Measurements from ENCODE around the gene DUSP9.
"Not testable (repeated sequence)": the region's sequence is repeated elsewhere in the genome, so short reads cannot be mapped to it uniquely, and the experiment has no call there.

The DUSP9 gene

DNA sequence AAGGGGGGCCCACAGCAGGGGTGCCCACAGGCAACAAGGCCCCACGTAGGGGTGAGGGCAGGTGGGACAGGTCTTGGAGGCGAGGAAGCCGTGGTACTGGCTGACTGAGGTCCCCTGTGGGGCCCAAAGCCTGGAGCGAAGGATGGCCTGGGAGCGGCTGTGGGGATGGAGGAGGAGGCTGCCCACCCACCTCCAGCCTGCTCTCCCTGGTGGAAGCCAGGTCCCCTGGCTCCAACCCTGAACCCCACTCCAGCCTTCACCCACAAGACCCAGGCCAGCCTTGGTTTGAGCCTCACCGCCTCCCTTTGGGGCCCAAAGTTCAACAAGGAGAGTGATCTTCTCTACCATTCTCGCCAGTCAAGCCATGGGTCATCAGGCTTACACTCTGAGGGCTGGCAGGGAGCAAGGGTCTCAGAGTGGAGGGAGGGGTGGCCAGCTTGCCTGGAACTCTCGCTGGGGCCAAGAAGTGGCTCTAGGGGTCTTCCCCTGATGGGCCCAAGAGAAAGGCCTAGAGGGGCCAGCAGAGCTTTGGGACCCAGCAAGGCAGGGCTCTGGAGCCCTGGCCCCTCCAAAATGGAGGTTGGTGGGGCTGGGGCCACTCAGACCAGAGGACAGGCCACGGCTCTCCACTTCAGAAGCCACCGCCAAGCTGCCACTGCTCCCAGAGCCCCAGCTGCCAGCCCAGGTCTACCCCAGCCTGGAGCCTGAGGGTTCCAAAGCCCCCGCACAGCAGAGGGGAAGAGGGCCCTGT lies 21.6 kb downstream of the DUSP9 start:
- no peak for DNase-seq
- in situ Hi-C loops (cut with MboI; ENCODE audit: low pct_unique_long_range_greater_than_20kb, low sequenced_read_pairs): loop anchor here (25.0 kb wide), 2 partner anchors 106 to 706 kb away; no protein-coding TSS in a partner anchor

DNA sequence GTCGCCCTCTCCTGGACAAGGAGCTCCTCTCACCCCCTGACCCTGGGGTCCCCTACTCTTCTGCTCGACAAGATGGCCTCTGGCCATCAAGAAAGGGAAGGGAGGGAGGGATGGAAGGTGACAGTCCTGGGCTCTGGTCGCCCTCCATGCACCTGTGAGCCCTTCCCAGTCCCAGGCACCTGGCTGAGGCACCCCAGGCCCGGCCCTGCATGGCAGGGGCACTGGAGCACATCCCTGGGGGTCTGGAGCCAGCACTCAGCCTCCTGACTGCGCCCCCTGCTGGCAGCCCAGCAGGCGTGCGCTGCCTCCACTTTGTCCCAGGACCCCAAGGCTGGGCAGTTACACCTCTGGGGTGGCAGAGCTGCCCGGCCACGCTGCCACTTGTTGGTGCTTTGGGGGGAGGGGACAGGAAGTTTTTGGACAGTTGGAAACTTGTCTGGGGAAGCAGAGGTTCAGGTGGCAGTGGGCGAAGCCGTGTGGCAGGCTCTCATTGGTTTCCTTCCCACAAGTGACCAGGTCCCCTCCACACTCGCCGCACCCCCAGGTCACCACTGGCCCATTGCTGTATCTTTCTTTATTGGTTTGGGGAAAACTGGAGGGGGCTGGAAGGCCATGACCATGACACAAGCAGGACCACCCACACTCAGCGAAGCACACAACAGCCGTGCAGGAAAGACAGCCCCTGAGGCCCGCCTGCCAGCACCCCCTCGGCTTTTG lies 22.3 kb downstream of the DUSP9 start:
- in situ Hi-C loops (cut with MboI; ENCODE audit: low pct_unique_long_range_greater_than_20kb, low sequenced_read_pairs): loop anchor here (25.0 kb wide), 2 partner anchors 107 to 707 kb away; no protein-coding TSS in a partner anchor
- peak; percentile 83 for DNase-seq

DNA sequence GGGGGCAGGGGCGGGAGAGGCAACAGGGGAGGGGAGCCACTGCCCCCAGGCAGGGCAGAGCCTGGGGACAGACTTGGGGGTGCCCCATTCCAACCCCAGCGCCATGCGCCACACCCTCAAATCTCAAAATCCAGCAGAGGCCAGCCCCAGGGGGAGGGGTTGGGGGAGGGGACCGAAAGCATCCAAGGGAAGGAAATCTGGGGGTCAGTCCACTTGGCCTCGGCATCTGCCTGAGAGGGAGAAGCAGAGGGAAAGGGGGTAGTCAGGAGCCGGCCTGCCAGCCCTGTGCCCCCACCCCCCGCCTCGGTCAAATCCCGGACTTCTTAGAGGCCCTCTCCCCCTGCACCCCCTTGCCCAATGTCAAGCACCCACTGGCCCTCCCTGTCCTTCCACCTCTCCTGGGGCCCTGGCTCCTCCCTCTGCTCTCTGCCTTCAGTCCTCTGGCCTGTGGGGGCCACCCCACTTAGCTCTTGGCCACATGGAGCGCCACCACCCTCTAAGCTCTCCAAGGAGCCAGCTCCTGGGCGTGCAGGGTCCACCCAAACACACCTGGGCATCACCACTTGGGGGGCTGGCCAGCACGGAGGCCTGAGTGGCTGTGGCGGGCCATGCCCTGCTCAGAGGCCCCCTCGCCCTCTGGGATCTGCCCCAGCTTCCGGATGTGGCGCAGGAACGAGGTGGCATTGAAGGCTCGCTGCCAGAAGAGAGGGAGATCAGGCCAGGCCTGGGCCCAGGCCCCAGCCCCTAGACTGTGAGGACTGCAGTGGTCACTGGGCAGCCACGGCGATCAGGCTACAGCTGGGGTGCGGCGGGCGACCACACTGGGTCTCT lies 23.1 kb downstream of the DUSP9 start:
- DNase-seq: no peak
- in situ Hi-C loops (cut with MboI; ENCODE audit: low pct_unique_long_range_greater_than_20kb, low sequenced_read_pairs): loop anchor here (25.0 kb wide), 2 partner anchors 108 to 708 kb away; no protein-coding TSS in a partner anchor

DNA sequence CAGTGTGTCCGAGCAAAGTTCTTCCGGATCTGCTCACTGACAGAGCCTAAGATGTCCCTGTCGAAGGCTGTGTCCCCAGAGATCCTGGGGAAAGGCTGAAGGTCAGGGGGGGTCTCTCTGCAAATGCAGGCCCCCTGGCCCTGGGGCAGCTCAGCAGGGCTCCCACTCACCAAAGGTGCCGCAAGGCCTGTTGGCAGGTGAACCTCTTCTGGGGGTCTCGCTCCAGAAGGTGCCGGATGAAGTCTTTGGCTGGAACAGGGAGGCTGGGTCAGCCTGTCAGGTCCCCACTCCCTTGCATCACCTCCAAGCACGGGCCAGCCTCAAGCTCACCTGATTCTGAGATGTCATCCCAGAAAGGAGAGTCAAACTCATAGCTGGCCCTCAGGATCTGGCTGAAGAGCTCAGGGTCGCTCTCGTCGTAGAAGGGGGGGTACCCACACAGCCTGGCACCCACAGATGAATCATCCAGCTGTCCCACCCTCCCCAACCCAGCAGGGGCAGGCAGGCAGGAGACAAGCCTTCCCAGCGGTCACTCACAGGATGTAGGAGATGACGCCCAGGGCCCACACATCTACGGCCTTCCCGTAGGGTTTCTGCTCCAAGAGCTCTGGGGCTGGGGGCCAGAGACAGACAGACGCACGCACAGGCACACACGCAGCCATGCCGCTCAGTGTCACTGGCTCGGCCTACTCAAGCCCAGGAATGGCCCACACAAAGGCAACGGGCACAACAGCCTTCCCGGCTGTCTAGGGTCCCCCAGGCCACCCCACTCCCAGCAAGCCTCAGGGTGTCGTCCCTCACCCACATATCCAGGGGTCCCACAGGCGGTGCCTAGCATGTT lies 24.0 kb downstream of the DUSP9 start:
- in situ Hi-C loops (cut with MboI; ENCODE audit: low pct_unique_long_range_greater_than_20kb, low sequenced_read_pairs): loop anchor here (25.0 kb wide), 2 partner anchors 109 to 709 kb away; no protein-coding TSS in a partner anchor
- DNase-seq: no peak

DNA sequence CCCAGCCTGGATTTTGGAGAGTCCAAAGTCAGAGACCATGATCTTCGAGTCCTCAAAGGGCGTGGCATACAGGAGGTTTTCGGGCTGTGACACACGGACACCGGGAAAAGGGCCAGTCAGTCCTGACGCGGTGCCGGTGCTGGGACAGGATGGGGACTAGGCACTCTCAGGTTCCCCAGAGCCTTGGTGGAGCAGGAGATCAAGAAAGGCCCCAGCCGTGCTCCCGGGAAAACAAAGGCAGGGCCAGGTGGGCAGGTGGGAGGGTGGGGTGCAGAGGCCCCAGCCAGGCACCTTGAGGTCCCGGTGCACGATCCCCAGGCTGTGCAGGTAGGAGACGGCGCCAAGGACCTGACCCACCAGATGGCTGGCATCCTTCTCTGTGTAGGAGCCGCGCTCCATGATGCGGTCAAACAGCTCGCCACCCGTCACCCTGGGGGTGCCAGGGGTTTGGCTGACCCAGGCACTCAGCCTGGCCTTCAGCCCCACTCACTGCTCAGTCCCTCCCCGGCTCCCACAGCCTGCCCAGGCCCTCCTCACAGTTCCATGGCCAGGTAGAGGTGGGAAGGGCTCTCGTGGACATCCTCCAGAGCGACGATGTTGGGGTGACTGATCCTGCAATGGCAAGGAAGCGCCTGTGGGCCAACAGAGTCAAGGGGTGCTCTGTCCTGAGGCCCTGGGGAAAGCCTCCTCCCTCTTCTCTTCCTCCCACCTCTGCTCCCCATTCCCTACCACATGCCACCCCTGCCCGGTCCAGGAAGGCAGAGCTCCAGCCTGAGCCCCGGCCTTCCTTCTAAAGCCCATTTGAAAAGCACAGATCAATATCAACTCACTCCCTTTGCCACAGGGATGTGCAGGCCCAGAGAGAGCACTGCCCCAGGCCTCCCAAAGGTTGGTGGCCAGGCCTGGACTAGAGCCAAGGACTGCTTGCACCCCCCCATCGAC lies 24.9 kb downstream of the DUSP9 start:
- in situ Hi-C loops (cut with MboI; ENCODE audit: low pct_unique_long_range_greater_than_20kb, low sequenced_read_pairs): loop anchor here (25.0 kb wide), 2 partner anchors 110 to 710 kb away; no protein-coding TSS in a partner anchor
- DNase-seq: no peak

DNA sequence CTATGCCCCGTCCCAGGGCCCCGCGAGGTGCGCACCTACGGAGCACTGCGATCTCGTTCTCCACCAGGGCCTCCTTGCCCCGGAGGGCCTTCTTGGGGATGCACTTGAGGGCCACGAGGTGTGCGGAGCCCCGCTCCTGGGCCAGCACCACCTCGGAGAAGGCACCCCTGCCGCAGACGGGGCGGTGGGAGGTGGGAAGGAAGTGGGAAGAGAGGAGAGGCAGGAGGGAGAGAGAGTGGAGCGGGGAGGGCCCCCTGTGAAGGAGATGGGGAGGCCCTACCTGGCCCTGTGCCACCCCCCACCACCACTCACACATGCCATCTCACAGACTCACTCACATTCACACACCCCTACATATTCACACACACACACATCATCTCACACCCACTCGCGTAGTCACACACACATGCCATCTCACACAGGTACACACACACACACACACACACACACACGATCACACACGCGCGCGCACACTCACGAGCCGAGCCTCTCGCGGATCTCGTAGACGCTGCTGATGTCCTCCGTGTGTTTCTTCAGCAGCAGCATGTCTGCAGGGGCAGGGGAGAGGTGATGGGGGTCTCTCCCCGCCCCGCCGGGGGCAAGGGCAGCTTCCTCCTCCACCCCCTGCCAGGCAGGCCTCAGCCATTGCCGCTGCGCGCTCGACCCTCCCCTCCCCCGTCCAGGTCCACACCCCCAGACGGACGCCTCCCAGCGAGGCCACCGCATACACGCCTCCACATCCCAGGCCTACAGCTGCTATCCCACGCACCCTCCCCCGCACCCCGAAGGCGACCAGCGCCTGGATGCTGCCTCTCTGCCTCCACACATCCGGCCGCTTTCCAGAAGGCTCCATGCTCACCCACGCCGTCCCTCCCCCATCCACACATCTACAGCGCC lies 25.8 kb downstream of the DUSP9 start:
- DNase-seq: peak; percentile 61
- in situ Hi-C loops (cut with MboI; ENCODE audit: low pct_unique_long_range_greater_than_20kb, low sequenced_read_pairs): loop anchor here (25.0 kb wide), 2 partner anchors 110 to 710 kb away; no protein-coding TSS in a partner anchor

DNA sequence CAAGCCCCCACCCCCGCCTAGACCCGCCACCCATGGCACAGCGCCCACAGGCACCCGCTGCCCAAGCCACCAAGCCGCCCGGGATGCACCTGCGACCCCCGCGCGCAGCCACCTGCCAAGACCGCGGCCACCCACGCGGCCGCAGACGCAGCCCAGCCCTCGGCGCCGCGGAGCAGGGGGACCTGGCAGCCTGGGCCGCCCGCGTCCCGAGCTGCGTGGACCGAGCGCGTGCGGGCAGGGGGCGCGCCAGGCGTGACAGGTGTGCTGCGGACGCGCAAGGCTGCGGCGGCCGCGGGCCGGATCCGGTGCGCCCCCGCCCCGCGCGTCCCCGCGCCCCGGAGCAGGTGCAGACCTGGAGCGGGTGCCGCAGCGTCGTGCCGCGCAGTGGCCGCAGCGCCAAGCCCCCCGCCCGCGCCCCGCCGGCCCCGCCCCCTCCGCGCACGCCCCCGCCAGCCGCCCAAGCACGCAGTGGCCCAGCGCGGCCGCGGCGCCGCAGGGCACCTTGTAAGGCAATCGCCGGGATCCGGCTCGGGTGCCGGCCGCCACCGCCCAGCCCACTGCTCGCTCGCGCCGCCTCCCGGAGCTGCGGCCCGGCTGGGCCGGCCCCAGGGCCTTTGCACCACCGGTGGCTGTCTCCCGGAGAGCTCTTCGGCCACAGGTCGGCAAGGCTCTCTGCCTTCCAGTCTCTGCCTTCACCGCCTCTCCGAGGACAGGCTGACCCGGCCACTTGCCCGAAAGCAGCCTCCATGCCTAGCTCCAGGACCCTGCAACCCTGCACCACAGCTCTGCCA lies 26.6 kb downstream of the DUSP9 start, which contains the start of gene PNCK:
Gene PNCK, minus strand, starts transcription at position 386 of the 791 bp plus-strand sequence. CDS start 737 bp downstream, outside the sequence.
- DNase-seq: no peak

DNA sequence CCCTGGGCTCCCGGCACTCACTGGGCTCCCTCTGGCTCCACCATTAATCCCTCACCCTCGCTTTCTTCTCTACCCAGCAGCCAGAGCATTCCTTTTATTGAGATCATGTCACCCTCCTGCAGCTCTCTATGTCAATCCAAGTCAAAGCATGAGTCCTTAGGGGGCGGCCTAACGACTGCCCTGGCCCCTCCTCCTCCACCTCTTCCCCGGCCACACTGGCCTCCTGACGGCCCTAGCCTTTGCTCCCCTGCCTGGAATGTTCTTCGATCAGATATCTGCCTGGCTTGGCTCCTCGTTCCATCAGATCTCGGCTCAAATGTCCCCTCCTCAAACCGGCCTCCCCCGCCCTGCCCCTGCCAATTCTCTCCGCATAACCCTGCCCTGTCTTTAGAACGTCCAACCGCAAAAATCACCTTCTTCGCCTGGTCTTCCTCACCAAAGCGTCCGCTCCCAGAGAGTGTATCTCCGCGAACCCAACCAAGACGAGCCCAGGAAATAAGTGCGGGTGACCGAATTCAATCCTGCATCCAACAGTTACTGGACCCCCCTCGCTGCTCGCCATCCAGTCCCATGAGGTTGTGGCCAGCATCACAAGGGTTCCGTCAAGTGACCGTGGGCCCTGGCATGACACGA lies 27.3 kb downstream of the DUSP9 start:
- DNase-seq: no peak
- in situ Hi-C loops (cut with MboI; ENCODE audit: low pct_unique_long_range_greater_than_20kb, low sequenced_read_pairs): loop anchor here (25.0 kb wide), 2 partner anchors 112 to 712 kb away; no protein-coding TSS in a partner anchor

More for the DNA sequence above, 26.6 kb downstream of the DUSP9 start, which contains the start of gene PNCK:
- in situ Hi-C loops (cut with MboI; ENCODE audit: low pct_unique_long_range_greater_than_20kb, low sequenced_read_pairs): loop anchor here (25.0 kb wide), 2 partner anchors 111 to 711 kb away; no protein-coding TSS in a partner anchor

DNA sequence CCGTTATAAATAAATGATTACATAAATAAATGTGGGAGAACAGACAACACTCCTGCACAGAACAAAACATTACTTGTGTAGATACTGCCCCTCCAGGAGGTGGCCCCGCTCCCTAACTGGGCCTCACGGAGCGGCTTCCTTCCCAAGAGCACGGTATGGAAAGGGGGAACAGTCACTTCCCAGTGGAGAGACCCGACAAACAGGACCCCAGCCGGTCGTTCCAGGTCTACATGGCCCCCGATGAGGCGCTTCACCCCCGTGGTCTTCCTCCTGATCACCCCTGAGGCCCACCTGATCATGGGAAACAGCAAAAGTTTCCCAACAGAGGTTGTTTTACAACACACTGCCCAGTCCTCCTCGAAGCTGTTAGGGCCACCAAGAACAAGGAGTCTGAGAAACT lies 34.2 kb downstream of the DUSP9 start:
- in situ Hi-C loops (cut with MboI; ENCODE audit: low pct_unique_long_range_greater_than_20kb, low sequenced_read_pairs): no loop called here
- no peak for DNase-seq

DNA sequence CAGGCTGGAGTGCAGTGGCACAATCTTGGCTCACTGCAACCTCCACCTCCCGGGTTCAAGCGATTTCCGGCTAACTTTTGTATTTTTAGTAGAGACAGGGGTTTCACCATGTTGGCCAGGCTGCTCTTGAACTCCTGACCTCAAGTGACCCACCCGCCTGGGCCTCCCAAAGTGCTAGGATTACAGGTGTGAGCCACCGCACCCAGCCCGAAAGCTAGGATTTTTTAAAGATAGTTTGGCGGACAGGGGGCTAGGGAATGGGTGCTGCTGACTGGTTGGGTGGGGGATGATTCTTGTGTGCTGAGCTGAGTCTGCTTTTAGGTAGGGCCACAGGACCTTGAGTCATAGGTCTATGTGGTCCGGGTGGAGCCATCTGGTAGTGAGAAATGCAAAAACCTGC lies 36.5 kb downstream of the DUSP9 start:
- in situ Hi-C loops (cut with MboI; ENCODE audit: low pct_unique_long_range_greater_than_20kb, low sequenced_read_pairs); DNase-seq: not testable (repeated sequence)

DNA sequence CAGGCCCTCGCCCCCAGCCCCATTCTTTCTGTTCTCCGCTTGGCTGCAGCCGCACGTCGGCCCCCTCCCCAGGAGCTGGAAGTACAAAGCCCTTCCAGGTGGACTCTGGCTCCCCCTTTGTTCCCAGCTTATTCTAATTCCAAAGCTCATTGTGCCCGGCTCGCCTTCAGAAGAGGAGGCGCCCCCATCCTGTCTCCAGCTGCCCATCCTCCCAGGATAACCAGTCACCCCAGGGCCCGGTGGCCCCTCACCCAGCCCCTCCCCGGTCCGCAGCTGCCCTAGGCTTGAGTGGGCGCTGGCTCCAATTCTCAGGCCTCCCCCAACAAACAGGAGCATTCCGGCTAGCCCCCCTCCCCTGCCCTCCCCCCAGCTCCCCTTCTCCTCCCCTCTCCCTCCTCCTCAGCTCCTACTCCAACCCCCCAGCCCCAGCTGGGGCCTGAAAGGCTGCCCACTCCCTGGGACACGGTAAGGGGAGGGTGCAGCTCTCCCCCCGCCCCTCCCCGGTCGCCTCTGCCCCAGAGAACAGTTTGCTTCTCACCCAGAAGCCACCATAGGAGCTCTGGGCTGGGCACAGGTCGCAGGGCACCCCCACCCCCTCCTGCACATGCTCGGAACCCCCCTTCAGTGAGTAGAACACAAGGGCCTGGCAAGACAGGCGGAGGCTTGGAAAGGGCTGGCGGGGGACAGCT lies 37.6 kb downstream of the DUSP9 start:
- in situ Hi-C loops (cut with MboI; ENCODE audit: low pct_unique_long_range_greater_than_20kb, low sequenced_read_pairs): no loop called here
- no peak for DNase-seq

DNA sequence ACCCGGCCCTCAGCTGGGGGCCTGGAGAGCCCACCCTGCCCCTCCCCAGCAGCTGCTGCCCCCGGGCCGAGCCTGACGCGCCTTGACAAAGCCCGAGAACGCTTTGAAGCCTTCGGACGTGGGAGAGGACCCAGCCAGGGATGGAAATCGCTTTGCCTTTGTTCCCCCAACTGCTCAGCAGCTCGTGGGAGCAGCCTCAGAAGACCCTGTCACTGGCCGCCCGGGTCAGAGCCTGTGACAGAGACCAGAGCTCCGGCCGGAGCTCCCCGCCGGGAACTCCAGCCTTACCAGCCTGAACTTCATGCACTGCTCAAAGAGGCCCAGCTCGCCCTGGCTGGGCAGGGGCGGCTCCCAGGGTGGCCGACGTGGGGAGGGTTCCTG lies 38.1 kb downstream of the DUSP9 start:
- in situ Hi-C loops (cut with MboI; ENCODE audit: low pct_unique_long_range_greater_than_20kb, low sequenced_read_pairs): no loop called here
- no peak for DNase-seq

DNA sequence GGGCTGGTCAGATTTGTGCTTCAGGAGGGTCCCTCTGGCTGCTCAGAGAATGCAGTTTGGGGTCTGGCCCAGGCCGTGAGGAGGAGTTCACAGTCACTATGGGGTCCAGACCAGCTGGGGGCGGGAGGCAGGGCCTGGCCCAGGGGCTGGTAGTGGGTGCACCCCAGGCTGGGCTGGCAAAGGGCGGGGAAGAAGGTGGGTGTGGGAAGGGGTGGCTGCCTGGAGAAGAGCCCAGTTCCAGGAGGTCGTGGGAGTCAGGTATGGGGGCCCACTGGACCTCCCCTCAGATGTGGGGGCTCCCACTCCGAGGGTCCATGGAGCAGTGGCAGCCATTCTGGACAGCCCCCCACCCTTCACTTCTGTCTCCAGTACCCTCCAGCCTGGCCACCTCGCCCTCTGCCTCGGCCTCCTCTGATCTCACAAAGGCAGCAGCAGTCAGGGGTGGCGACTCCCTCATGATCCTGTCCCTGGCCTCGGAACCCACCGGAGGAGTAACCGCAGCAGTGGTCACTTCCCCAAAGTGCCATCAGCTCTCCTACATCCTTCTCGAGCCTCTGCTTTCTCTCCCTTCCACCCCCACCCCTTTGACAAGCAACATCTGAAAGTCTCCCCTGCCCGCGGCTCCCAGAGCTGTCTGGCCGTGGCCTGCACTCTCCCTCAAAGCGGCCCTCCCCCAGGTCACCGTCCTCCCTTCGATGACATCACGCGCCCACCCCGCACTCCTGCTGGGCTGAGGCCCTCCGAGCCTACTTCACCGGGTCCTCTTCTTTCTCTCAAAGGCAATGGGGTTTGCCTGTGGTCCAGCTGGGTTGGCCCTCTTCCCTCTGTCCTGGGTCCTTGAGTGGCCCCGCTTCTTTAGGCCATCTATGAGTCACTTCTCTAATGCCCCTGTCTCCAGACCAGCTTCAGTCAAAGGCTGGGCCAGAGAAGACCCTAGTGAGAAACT lies 39.0 kb downstream of the DUSP9 start:
- in situ Hi-C loops (cut with MboI; ENCODE audit: low pct_unique_long_range_greater_than_20kb, low sequenced_read_pairs): no loop called here
- peak; percentile 47 for DNase-seq

DNA sequence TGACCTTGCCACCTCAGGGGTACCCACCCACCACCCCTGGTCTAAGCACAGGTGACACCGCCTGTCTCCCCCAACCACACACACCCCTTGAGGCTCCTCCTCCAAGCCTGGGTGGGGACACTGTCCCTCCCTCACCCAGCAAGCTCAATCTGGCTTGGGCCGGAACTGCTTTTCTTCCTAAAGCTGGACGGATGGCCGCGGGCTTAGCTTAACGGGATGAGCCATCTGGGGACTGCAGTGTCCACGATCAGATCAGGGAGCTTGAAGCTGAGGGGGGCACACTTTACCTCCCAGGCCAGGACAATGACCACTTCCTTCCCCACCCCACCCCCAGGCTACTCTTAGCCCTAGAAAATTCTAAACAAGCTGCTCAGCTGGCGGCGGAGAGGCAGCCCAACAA lies 39.7 kb downstream of the DUSP9 start:
- in situ Hi-C loops (cut with MboI; ENCODE audit: low pct_unique_long_range_greater_than_20kb, low sequenced_read_pairs): no loop called here
- DNase-seq: no peak
